HepG2 (cell line): ENCODE measurements around the gene NPC2. TPM values are rescaled to one million over a fixed set of nuclear protein-coding genes. Genes with fewer than 3 reads are reported as not detected.

ENCODE experiments used
- ATAC-seq: fragments of 200-7000 bp; cut with Tn5 transposase; 3 replicates; pipeline ENCODE4 v1.9.1; 2020; ENCODE audit warnings: mild to moderate bottlenecking, moderate library complexity
- BruUV-seq: library from RNA; stranded (reverse); fragments of 400-500 nt; replicated peaks from 2 replicates; lab custom pipeline; 2021; lab: Mats Ljungman, UMichigan
- CTCF ChIA-PET: fragments of 300-600 bp; formaldehyde crosslinking; extraction: SDS; loops from one replicate; lab custom pipeline; 2021; ENCODE audit warnings: low total read pairs, inconsistent platforms, low intra/inter-chr PET ratio; lab: Yijun Ruan, JAX
- POLR2A ChIA-PET: fragments of 350-600 bp; sonication (Branson Sonifier 250); formaldehyde crosslinking; loops from one replicate; lab custom pipeline; 2020; ENCODE audit warnings: antibody characterized with exemption, inconsistent platforms; lab: Yijun Ruan, JAX
- DNase-seq: peaks from one replicate; pipeline ENCODE4 v3.0.0-alpha.2; 2015; ENCODE audit warnings: low spot score
- FAIRE-seq: peaks from 3 replicates; lab custom pipeline; 2011; peaks lifted over from hg19 to GRCh38; lab: Jason Lieb, UNC
- H2AFZ ChIP-seq: one replicate; pipeline ENCODE4 v1.6.1; 2011; ENCODE audit warnings: low read length, inconsistent platforms
- H3K27ac ChIP-seq: fragments of 300-600 bp; 3 replicates; pipeline ENCODE4 v1.8.0; 2011; ENCODE audit warnings: mixed run types, mild to moderate bottlenecking, mixed read lengths, low read length, inconsistent platforms; ENCODE audit not compliant: insufficient read depth; ENCODE audit errors: extremely low read length
- H3K27me3 ChIP-seq, 2 experiments: fragments of 200-600 bp in 1 of 2; 2 replicates in 1 of 2; 3 replicates in 1 of 2; pipeline versions ENCODE4 v1.6.0 to v1.8.0; 2011; ENCODE audit warnings: low read length in 2 of 2, mild to moderate bottlenecking in 2 of 2, moderate library complexity in 2 of 2, inconsistent platforms in 1 of 2; ENCODE audit not compliant: insufficient read depth in 2 of 2, control insufficient read depth in 1 of 2
- H3K36me3 ChIP-seq, 2 experiments: fragments of 200-600 bp in 1 of 2; replicated peaks in 1 of 2; 2 replicates in 1 of 2; 3 replicates in 1 of 2; pipeline versions ENCODE4 v1.5.1 to v1.8.0; 2011; ENCODE audit warnings: low read length in 2 of 2, inconsistent platforms in 1 of 2; ENCODE audit not compliant: insufficient read depth in 2 of 2, control insufficient read depth in 1 of 2
- H3K4me1 ChIP-seq: 2 replicates; pipeline ENCODE4 v1.5.1; 2012; ENCODE audit warnings: low read length, inconsistent platforms; ENCODE audit not compliant: insufficient read depth
- H3K4me2 ChIP-seq: 2 replicates; pipeline ENCODE4 v1.6.0; 2011; ENCODE audit warnings: low read depth, low read length, inconsistent platforms
- H3K4me3 ChIP-seq, 3 experiments: fragments of 200-600 bp in 1 of 3; sonication (generic), shearing (Covaris generic) in 1 of 3; replicated peaks in 1 of 3; 2 replicates each; pipeline ENCODE4 v1.5.1; 2011 to 2016; ENCODE audit warnings: low read length in 3 of 3, inconsistent platforms in 2 of 3, low read depth in 2 of 3, mild to moderate bottlenecking in 2 of 3, control low read depth in 1 of 3, mixed read lengths in 1 of 3; ENCODE audit not compliant: insufficient read depth in 1 of 3
- H3K79me2 ChIP-seq: one replicate; pipeline ENCODE4 v1.6.1; 2011; ENCODE audit warnings: low read length, inconsistent platforms; ENCODE audit not compliant: insufficient read depth
- H3K9ac ChIP-seq: 2 replicates; pipeline ENCODE4 v1.6.0; 2011; ENCODE audit warnings: mild to moderate bottlenecking, low read depth, low read length, inconsistent platforms; ENCODE audit not compliant: insufficient read depth
- H3K9me3 ChIP-seq: 2 replicates; pipeline ENCODE4 v1.5.1; 2012; ENCODE audit warnings: mild to moderate bottlenecking, low read length
- H4K20me1 ChIP-seq: 2 replicates; pipeline ENCODE4 v1.6.0; 2011; ENCODE audit warnings: inconsistent platforms, mild to moderate bottlenecking, low read length, moderate library complexity; ENCODE audit not compliant: insufficient read depth
- HOXA9 ChIP-seq: sonication (generic); formaldehyde crosslinking; IDR thresholded peaks from 2 replicates; pipeline ENCODE4 v1.8.1; 2022; ENCODE audit warnings: missing genetic modification reagents, mild to moderate bottlenecking, moderate library complexity, borderline replicate concordance
- IRF9 ChIP-seq: sonication (generic); formaldehyde crosslinking; IDR thresholded peaks from 2 replicates; pipeline ENCODE4 v1.8.0; 2022; ENCODE audit warnings: missing genetic modification reagents, mild to moderate bottlenecking, borderline replicate concordance
- MBD4 ChIP-seq: IDR thresholded peaks from 2 replicates; pipeline ENCODE4 v1.6.1; 2012; ENCODE audit warnings: low read length, inconsistent platforms, borderline replicate concordance
- MBNL3 ChIP-seq: fragments of 250-450 bp; sonication (Bioruptor Pico); conservative IDR thresholded peaks from 2 replicates; pipeline ENCODE4 v1.8.0; 2022; ENCODE audit warnings: mild to moderate bottlenecking, inconsistent platforms
- MIXL1 ChIP-seq: IDR thresholded peaks from 2 replicates; pipeline ENCODE4 v1.6.1; 2016
- ONECUT2 ChIP-seq: sonication (generic); formaldehyde crosslinking; IDR thresholded peaks from 2 replicates; pipeline ENCODE4 v1.4.0; 2020; ENCODE audit warnings: missing genetic modification reagents
- SMAD1 ChIP-seq: sonication (generic); formaldehyde crosslinking; IDR thresholded peaks from 2 replicates; pipeline ENCODE4 v1.4.0; 2020; ENCODE audit warnings: missing genetic modification reagents, low read depth, mild to moderate bottlenecking, borderline replicate concordance
- STAT5B ChIP-seq: sonication (generic); formaldehyde crosslinking; IDR thresholded peaks from 2 replicates; pipeline ENCODE4 v1.4.0; 2020; ENCODE audit warnings: missing genetic modification reagents
- ZNF180 ChIP-seq: sonication (generic); formaldehyde crosslinking; IDR thresholded peaks from 2 replicates; pipeline ENCODE4 v1.4.0; 2020; ENCODE audit warnings: low read depth, missing genetic modification reagents, borderline replicate concordance
- ZNF33B ChIP-seq: sonication (generic); formaldehyde crosslinking; IDR thresholded peaks from 2 replicates; pipeline ENCODE4 v1.5.1; 2020; ENCODE audit warnings: mild to moderate bottlenecking, missing genetic modification reagents
- ZNF770 ChIP-seq: sonication (generic); formaldehyde crosslinking; IDR thresholded peaks from 2 replicates; pipeline ENCODE4 v1.5.0; 2020; ENCODE audit warnings: mild to moderate bottlenecking, missing genetic modification reagents
- WGBS: methylation state at CpG from one replicate; pipeline ENCODE4 v1.1.6; 2017; ENCODE audit warnings: low lambda C conversion rate; 5-methylcytosine and 5-hydroxymethylcytosine counted together
- in situ Hi-C: cut with HindIII; loops from 2 replicates; pipeline ENCODE4 v1.10.0; 2017; ENCODE audit warnings: low pct_unique_long_range_greater_than_20kb; ENCODE audit not compliant: extremely low pct_ligation_motif_present
- intact Hi-C: fragments of 100-400 bp; cut with micrococcal nuclease; formaldehyde crosslinking; loops from one replicate; pipeline ENCODE4 v1.10.0; 2022; ENCODE audit not compliant: unreplicated experiment
- polyA plus RNA-seq, 8 experiments: library from polyadenylated mRNA; depleted of rRNA in 3 of 8; stranded (reverse) in 7 of 8; unstranded in 1 of 8; fragments of >200 nt; fragmentation: Illumina TruSeq in 4 of 8; extraction: Trizol in 4 of 8; gene quantifications; 2 replicates each; pipeline versions ENCODE4 v1.2.1 to v1.2.3, GENCODE V29; 2011 to 2016; ENCODE audit warnings: low read depth in 4 of 8, missing spikeins in 1 of 8, mixed read lengths in 1 of 8; ENCODE audit not compliant: insufficient read depth in 1 of 8
- total RNA-seq, 5 experiments: library from RNA; depleted of rRNA; stranded (reverse); fragments of >200 nt; fragmentation: Illumina TruSeq; extraction: Trizol; gene quantifications; 2 replicates each; pipeline ENCODE4 v1.2.3, GENCODE V29; 2016; ENCODE audit warnings: low read depth in 1 of 5

Gene NPC2
- total and polyA plus RNA-seq, 2 of the 13 experiments (the other 11 are each of a cell fraction or from before 2014, with no cell fraction given) = 132 to 164 TPM

GRCh38 chr14:74438351-74438915 lies 54.7 kb downstream of the NPC2 start:
- 21% methylated on average over 3 of the region's 3 CpGs for WGBS
- Histone ChIP-seq H2AFZ (no peak overlapping the region), H3K4me3 (no peak overlapping the region), H3K36me3 (no peaks in the 10 kb centered on the region), H3K9ac (no peak overlapping the region), H3K9me3 (no peaks in the 10 kb centered on the region), H3K4me1 (peaks cover 6% of the 10 kb centered on the region), H3K27ac (no peak overlapping the region), H3K27me3 (no peaks in the 10 kb centered on the region; a peak in 1 of 5 replicates), H3K79me2 (no peaks in the 10 kb centered on the region), H3K4me2 (no peak overlapping the region), H4K20me1 (no peaks in the 10 kb centered on the region)
- FAIRE-seq (no peak), DNase-seq (no peak), ATAC-seq (no peak)
- BruUV-seq = no TSS peak
- ChIA-PET POLR2A (no interaction called here), CTCF (no interaction called here)
- intact Hi-C loops = no loop called here
- in situ Hi-C loops = no loop called here
- TF ChIP-seq MBD4 (no peak), SMAD1 (CRISPR knock-in tag) (no peak), STAT5B (CRISPR knock-in tag) (no peak), MIXL1 (CRISPR knock-in tag) (no peak), ONECUT2 (CRISPR knock-in tag) (no peak), MBNL3 (no peak), IRF9 (CRISPR knock-in tag) (no peak), HOXA9 (CRISPR knock-in tag) (no peak), ZNF770 (no peak), ZNF33B (CRISPR knock-in tag) (no peak), ZNF180 (no peak)
